Activated naive CD4-positive, alpha-beta T cell treated with anti-CD3 and anti-CD28 coated beads, Interleukin-2, amount 10 ng/mL, durations not matched to agents 7 days and 5 days (primary cell): Measurements from ENCODE around the gene NOTO.

Experiments
- CTCF ChIA-PET: fragments of 350-600 bp; sonication (Branson Sonifier 250); formaldehyde crosslinking; loops from one replicate; lab custom pipeline; 2021; ENCODE audit warnings: antibody characterized with exemption; lab: Charles Lee
- DNase-seq: peaks from one replicate; pipeline ENCODE4 v3.0.0-alpha.2; 2020
- H3K27ac Mint-ChIP-seq: one replicate; pipeline ENCODE4 v1.8.0; 2021; ENCODE audit warnings: mild to moderate bottlenecking, moderate library complexity, mixed read lengths
- H3K27me3 Mint-ChIP-seq: one replicate; pipeline ENCODE4 v1.8.0; 2021; ENCODE audit warnings: mild to moderate bottlenecking, mixed read lengths
- H3K36me3 Mint-ChIP-seq: one replicate; pipeline ENCODE4 v1.8.0; 2021; ENCODE audit warnings: mixed read lengths
- H3K4me1 Mint-ChIP-seq: one replicate; pipeline ENCODE4 v1.8.0; 2021; ENCODE audit warnings: mixed read lengths
- H3K4me3 Mint-ChIP-seq: one replicate; pipeline ENCODE4 v1.8.0; 2021; ENCODE audit warnings: mild to moderate bottlenecking, moderate library complexity, mixed read lengths
- H3K9me3 Mint-ChIP-seq: one replicate; pipeline ENCODE4 v1.8.0; 2021; ENCODE audit warnings: mixed read lengths

Gene NOTO

DNA sequence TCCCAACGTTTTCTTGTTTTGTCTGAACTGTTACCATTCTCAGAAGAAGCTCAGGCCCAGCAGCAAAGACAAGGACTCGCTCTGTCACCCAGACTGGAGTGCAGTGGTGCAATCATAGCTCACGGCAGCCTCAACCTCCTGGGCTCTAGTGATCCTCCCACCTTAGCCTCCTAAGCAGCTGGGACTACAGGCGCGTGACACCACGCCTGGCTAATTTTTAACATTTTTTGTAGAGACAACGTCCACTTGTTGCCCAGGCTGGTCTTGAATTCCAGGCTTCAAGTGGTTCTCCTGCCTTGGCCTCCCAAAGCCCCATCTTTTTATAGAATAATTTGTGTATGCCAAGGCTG, 9.7 kb downstream of the NOTO start:
- CTCF ChIA-PET: interaction anchor here (0.6 to 4.5 kb wide), 22 partner anchors 8 to 319 kb away, joined by 3 to 28 read pairs (median 6); partner anchors contain the start of genes CCT7, NOTO and PRADC1
- peaks cover 25% of the 10 kb centered on the region for H3K27me3 Mint-ChIP-seq
- no peaks in the 10 kb centered on the region for H3K9me3 Mint-ChIP-seq
- H3K27ac Mint-ChIP-seq: no peak overlapping the region
- no peak for DNase-seq
- peaks cover 32% of the 10 kb centered on the region for H3K4me1 Mint-ChIP-seq
- no peaks in the 10 kb centered on the region for H3K36me3 Mint-ChIP-seq
- no peak overlapping the region for H3K4me3 Mint-ChIP-seq

- Mint-ChIP-seq H3K27me3 (peaks cover 20% of the 10 kb centered on the region), H3K9me3 (no peaks in the 10 kb centered on the region), H3K4me1 (peaks cover 32% of the 10 kb centered on the region), H3K36me3 (no peaks in the 10 kb centered on the region), H3K27ac (no peak overlapping the region), H3K4me3 (no peak overlapping the region)
- CTCF ChIA-PET: interaction anchor here (0.6 to 4.5 kb wide), 23 partner anchors 8 to 319 kb away, joined by 3 to 28 read pairs (median 6); partner anchors contain the start of genes CCT7, NOTO and PRADC1
- peak; percentile 79 for DNase-seq
These were observed 10.2 kb downstream of the NOTO start for GRCh38 chr2:73212448-73213176.

GRCh38 chr2:73214120-73215035, 12.0 kb downstream of the NOTO start, which contains the start of gene SMYD5:
SMYD5 (plus strand) TSS chr2:73214245; CDS start chr2:73214267, 22 bp downstream.
- Mint-ChIP-seq H3K4me1 (peaks cover 32% of the 10 kb centered on the region), H3K27me3 (peaks cover 6% of the 10 kb centered on the region), H3K4me3 (peak within 1 kb of the TSS; percentile 92), H3K27ac (peak within 1 kb of the TSS; percentile 91), H3K9me3 (no peaks in the 10 kb centered on the region), H3K36me3 (no peaks in the 10 kb centered on the region)
- DNase-seq: peak; percentile 95
- CTCF ChIA-PET: interaction anchor here (0.6 to 4.5 kb wide), 9 partner anchors 17 to 321 kb away, joined by 3 to 28 read pairs (median 6); partner anchors contain the start of gene PRADC1

GRCh38 chr2:73215254-73215653, 12.9 kb downstream of the NOTO start:
- H3K27me3 Mint-ChIP-seq: peaks cover under 1% of the 10 kb centered on the region
- DNase-seq: no peak
- CTCF ChIA-PET: interaction anchor here (0.6 to 1.3 kb wide), 3 partner anchors 18 to 59 kb away, joined by 3 to 5 read pairs (median 4); no protein-coding TSS in a partner anchor
- H3K36me3 Mint-ChIP-seq: no peaks in the 10 kb centered on the region
- H3K9me3 Mint-ChIP-seq: no peaks in the 10 kb centered on the region
- no peak overlapping the region for H3K27ac Mint-ChIP-seq
- H3K4me3 Mint-ChIP-seq: peak overlapping the region; percentile 92
- H3K4me1 Mint-ChIP-seq: peaks cover 32% of the 10 kb centered on the region

GRCh38 chr2:73217160-73217559, 14.8 kb downstream of the NOTO start:
- Mint-ChIP-seq H3K4me3 (no peak overlapping the region), H3K4me1 (peaks cover 32% of the 10 kb centered on the region), H3K27me3 (no peaks in the 10 kb centered on the region), H3K9me3 (no peaks in the 10 kb centered on the region), H3K27ac (no peak overlapping the region), H3K36me3 (peaks cover 3% of the 10 kb centered on the region)
- DNase-seq: no peak
- CTCF ChIA-PET: no interaction called here

GRCh38 chr2:73217826-73218225, 15.5 kb downstream of the NOTO start:
- Mint-ChIP-seq H3K27me3 (no peaks in the 10 kb centered on the region), H3K36me3 (peaks cover 4% of the 10 kb centered on the region), H3K27ac (no peak overlapping the region), H3K4me3 (no peak overlapping the region), H3K9me3 (no peaks in the 10 kb centered on the region), H3K4me1 (peaks cover 27% of the 10 kb centered on the region)
- no peak for DNase-seq
- CTCF ChIA-PET: interaction anchor here (0.9 kb wide), 1 partner anchor 13 kb away, joined by 3 read pairs; no protein-coding TSS in a partner anchor

DNA sequence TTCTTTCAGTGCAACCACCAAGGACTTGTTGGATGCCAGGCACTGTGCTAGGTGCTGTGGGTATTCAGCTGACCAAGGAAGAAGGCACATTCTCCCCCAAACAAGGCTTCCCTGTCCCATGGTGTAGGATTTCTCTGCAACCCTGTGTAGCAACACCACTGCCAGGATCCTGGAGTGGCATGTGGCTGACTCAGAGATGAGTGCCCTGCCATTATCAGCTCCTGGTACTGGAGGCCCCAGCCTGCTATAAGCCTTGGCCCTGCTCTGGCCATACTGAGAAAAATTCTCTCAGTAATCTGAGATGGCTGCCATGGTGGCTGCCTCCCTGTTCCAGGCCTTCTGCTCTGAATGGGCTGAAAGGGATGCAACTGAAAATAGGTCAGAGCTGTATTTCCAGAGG, 15.9 kb downstream of the NOTO start:
- H3K4me3 Mint-ChIP-seq: no peak overlapping the region
- no peak overlapping the region for H3K27ac Mint-ChIP-seq
- peaks cover 23% of the 10 kb centered on the region for H3K4me1 Mint-ChIP-seq
- no peak for DNase-seq
- H3K9me3 Mint-ChIP-seq: no peaks in the 10 kb centered on the region
- H3K27me3 Mint-ChIP-seq: no peaks in the 10 kb centered on the region
- peaks cover 4% of the 10 kb centered on the region for H3K36me3 Mint-ChIP-seq
- CTCF ChIA-PET: interaction anchor here (0.9 kb wide), 1 partner anchor 12 kb away, joined by 3 read pairs; no protein-coding TSS in a partner anchor

GRCh38 chr2:73223821-73224220, 21.4 kb downstream of the NOTO start:
- H3K27ac Mint-ChIP-seq: no peak overlapping the region
- H3K4me1 Mint-ChIP-seq: peaks cover 10% of the 10 kb centered on the region
- no peak for DNase-seq
- no peaks in the 10 kb centered on the region for H3K27me3 Mint-ChIP-seq
- H3K9me3 Mint-ChIP-seq: no peaks in the 10 kb centered on the region
- no peak overlapping the region for H3K4me3 Mint-ChIP-seq
- H3K36me3 Mint-ChIP-seq: peaks cover 4% of the 10 kb centered on the region
- CTCF ChIA-PET: interaction anchor here (1.9 kb wide), 1 partner anchor 47 kb away, joined by 7 read pairs; no protein-coding TSS in a partner anchor

- Mint-ChIP-seq H3K4me3 (no peak overlapping the region), H3K36me3 (peaks cover 4% of the 10 kb centered on the region), H3K27me3 (no peaks in the 10 kb centered on the region), H3K27ac (no peak overlapping the region), H3K4me1 (peaks cover 14% of the 10 kb centered on the region), H3K9me3 (no peaks in the 10 kb centered on the region)
- CTCF ChIA-PET: interaction anchor here (1.7 to 1.9 kb wide), 2 partner anchors 13 to 48 kb away, joined by 7 to 9 read pairs; no protein-coding TSS in a partner anchor
- no peak for DNase-seq
These were observed 23.4 kb downstream of the NOTO start for GRCh38 chr2:73225513-73226360.

DNA sequence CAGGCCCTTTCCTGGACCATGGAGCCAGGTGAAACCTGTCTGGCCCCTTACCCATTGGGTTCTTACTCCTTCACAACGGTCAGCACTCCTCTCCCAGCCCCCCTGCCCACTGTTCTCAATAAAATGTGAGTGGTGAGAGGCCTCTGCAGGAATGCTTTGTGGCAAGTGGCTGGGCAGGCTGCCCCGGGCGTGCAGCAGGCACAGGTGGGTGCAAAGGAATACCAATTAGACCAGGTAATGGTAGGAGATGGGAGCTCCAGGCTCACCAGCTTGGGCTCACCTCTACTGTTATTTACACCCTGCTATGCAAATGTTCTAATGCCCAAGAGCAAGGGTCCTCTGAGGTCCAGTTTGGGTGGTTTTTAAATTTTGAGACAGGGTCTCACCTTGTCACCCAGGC, 24.7 kb downstream of the NOTO start:
- no peak for DNase-seq
- Mint-ChIP-seq H3K4me1 (peaks cover 17% of the 10 kb centered on the region), H3K27me3 (no peaks in the 10 kb centered on the region), H3K27ac (no peak overlapping the region), H3K9me3 (no peaks in the 10 kb centered on the region), H3K36me3 (peaks cover 2% of the 10 kb centered on the region), H3K4me3 (no peak overlapping the region)
- CTCF ChIA-PET: no interaction called here

- Mint-ChIP-seq H3K36me3 (no peaks in the 10 kb centered on the region), H3K9me3 (no peaks in the 10 kb centered on the region)
- CTCF ChIA-PET: interaction anchor here (0.6 kb wide), 1 partner anchor 335 kb away, joined by 3 read pairs; no protein-coding TSS in a partner anchor
These were observed 26.3 kb downstream of the NOTO start for GRCh38 chr2:73228631-73229030.

GRCh38 chr2:73232403-73233153, 30.2 kb downstream of the NOTO start:
- no peaks in the 10 kb centered on the region for H3K9me3 Mint-ChIP-seq
- CTCF ChIA-PET: interaction anchor here (0.5 to 1.2 kb wide), 6 partner anchors 19 to 58 kb away, joined by 3 to 5 read pairs (median 4); partner anchors contain the start of gene SMYD5
- H3K36me3 Mint-ChIP-seq: peaks cover 8% of the 10 kb centered on the region
- H3K4me1 Mint-ChIP-seq: peaks cover 38% of the 10 kb centered on the region
- H3K27ac Mint-ChIP-seq: peak overlapping the region; percentile 77
- DNase-seq: peak; percentile 65
- H3K27me3 Mint-ChIP-seq: no peaks in the 10 kb centered on the region
- H3K4me3 Mint-ChIP-seq: peak overlapping the region; percentile 92

More at GRCh38 chr2:73228631-73229030, 26.3 kb downstream of the NOTO start:
- Mint-ChIP-seq H3K27ac (no peak overlapping the region), H3K27me3 (no peaks in the 10 kb centered on the region), H3K4me1 (peaks cover 23% of the 10 kb centered on the region), H3K4me3 (no peak overlapping the region)
- no peak for DNase-seq
